Esophagus squamous epithelium (tissue), 4 donors: ENCODE results near the gene FBXL2.

Experiments
- CTCF ChIP-seq, 6 experiments: fragments of 450-650 bp in 4 of 6; fragments of 200-600 bp in 2 of 6; sonication (generic) in 2 of 6; IDR thresholded peaks; one replicate each; pipeline ENCODE4 v1.5.1; 2016 to 2019; ENCODE audit warnings: antibody characterized with exemption in 6 of 6, mild to moderate bottlenecking in 4 of 6, moderate library complexity in 4 of 6
- POLR2A ChIP-seq, 4 donors: fragments of 450-650 bp; IDR thresholded peaks; one replicate each; pipeline ENCODE4 v1.6.1; 2017; ENCODE audit warnings: antibody characterized with exemption in 4 of 4, mild to moderate bottlenecking in 4 of 4, moderate library complexity in 3 of 4

GRCh38 chr3:33425453-33425852, 148.2 kb downstream of the FBXL2 start:
- TF ChIP-seq CTCF (IDR thresholded peaks at IDR 0.05): no peak
- no peak for TF ChIP-seq POLR2A (IDR thresholded peaks at IDR 0.05)
